Measurements from ENCODE around the gene NDUFS1. TPM values are rescaled to one million over a fixed set of nuclear protein-coding genes. Genes with fewer than 3 reads are reported as not detected.
"Not testable (repeated sequence)": the region's sequence is repeated elsewhere in the genome, so short reads cannot be mapped to it uniquely, and the experiment has no call there.

NDUFS1 gene
- total RNA-seq, 6 experiments from 2014 or later = 83.5 to 89.0 (median 84.6) TPM

GRCh38 chr2:206190111-206190510 is 30.9 kb upstream of the NDUFS1 start:
- no peak for DNase-seq
- no peaks in the 10 kb centered on the region for H3K27me3 Mint-ChIP-seq (ENCODE audit: insufficient read depth)
- no peak overlapping the region for H3K4me3 Mint-ChIP-seq
- H3K27ac Mint-ChIP-seq = no peak overlapping the region
- H3K9me3 Mint-ChIP-seq = no peaks in the 10 kb centered on the region
- no peak for TF ChIP-seq CTCF (IDR thresholded peaks at IDR 0.05)
- H3K36me3 Mint-ChIP-seq (ENCODE audit: low read depth) = no peaks in the 10 kb centered on the region
- H3K4me1 Mint-ChIP-seq (ENCODE audit: low read depth) = no peaks in the 10 kb centered on the region

GRCh38 chr2:206189691-206190090 is 30.4 kb upstream of the NDUFS1 start:
- no peaks in the 10 kb centered on the region for H3K27me3 Mint-ChIP-seq (ENCODE audit: insufficient read depth)
- H3K27ac Mint-ChIP-seq = no peak overlapping the region
- H3K4me1 Mint-ChIP-seq (ENCODE audit: low read depth) = no peaks in the 10 kb centered on the region
- no peak for DNase-seq
- no peaks in the 10 kb centered on the region for H3K9me3 Mint-ChIP-seq
- H3K4me3 Mint-ChIP-seq = no peak overlapping the region
- no peaks in the 10 kb centered on the region for H3K36me3 Mint-ChIP-seq (ENCODE audit: low read depth)
- TF ChIP-seq CTCF (IDR thresholded peaks at IDR 0.05) = no peak

DNA sequence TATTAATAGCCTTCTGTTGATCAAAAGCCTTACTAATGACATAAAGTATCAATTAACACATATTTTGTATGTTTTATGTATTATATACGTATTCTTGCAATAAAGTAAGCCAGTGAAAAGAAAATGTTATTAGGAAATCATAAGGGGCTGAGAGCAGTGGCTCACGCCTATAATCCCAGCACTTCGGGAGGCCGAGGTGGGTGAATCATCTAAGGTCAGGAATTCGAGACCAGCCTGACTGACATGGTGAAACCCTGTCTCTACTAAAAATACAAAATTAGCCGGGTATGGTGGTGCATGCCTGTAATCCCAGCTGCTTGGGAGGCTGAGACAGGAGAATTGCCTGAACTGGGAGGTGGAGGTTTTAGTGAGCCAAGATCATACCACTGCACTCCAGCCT is 22.3 kb upstream of the NDUFS1 start:
- not testable (repeated sequence) for H3K4me1 Mint-ChIP-seq (ENCODE audit: low read depth); H3K9me3 Mint-ChIP-seq; H3K4me3 Mint-ChIP-seq; H3K27me3 Mint-ChIP-seq (ENCODE audit: insufficient read depth); H3K27ac Mint-ChIP-seq; H3K36me3 Mint-ChIP-seq (ENCODE audit: low read depth); DNase-seq

- Mint-ChIP-seq H3K4me1 (ENCODE audit: low read depth) (no peaks in the 10 kb centered on the region), H3K9me3 (no peaks in the 10 kb centered on the region), H3K27me3 (ENCODE audit: insufficient read depth) (no peaks in the 10 kb centered on the region), H3K27ac (no peak overlapping the region), H3K36me3 (ENCODE audit: low read depth) (0 out of 2 replicates have a peak, but pooled peaks cover 4% of the 10 kb centered on the region), H3K4me3 (no peak overlapping the region)
- no peak for DNase-seq
- no peak for TF ChIP-seq CTCF (IDR thresholded peaks at IDR 0.05)
These were observed 17.7 kb upstream of the NDUFS1 start for GRCh38 chr2:206176901-206177300.

- no peak overlapping the region for H3K27ac Mint-ChIP-seq
- H3K4me3 Mint-ChIP-seq = no peak overlapping the region
- H3K36me3 Mint-ChIP-seq (ENCODE audit: low read depth) = 0 out of 2 replicates have a peak, but pooled peaks cover 4% of the 10 kb centered on the region
- H3K9me3 Mint-ChIP-seq = no peaks in the 10 kb centered on the region
- no peaks in the 10 kb centered on the region for H3K4me1 Mint-ChIP-seq (ENCODE audit: low read depth)
- no peak for TF ChIP-seq CTCF (IDR thresholded peaks at IDR 0.05)
- no peak for DNase-seq
- no peaks in the 10 kb centered on the region for H3K27me3 Mint-ChIP-seq (ENCODE audit: insufficient read depth)
These were observed 16.9 kb upstream of the NDUFS1 start for GRCh38 chr2:206176121-206176520.

GRCh38 chr2:206173147-206173546 is 13.9 kb upstream of the NDUFS1 start:
- no peak for DNase-seq
- no peaks in the 10 kb centered on the region for H3K4me1 Mint-ChIP-seq (ENCODE audit: low read depth)
- peaks cover 4% of the 10 kb centered on the region for H3K27me3 Mint-ChIP-seq (ENCODE audit: insufficient read depth)
- no peaks in the 10 kb centered on the region for H3K9me3 Mint-ChIP-seq
- no peak overlapping the region for H3K4me3 Mint-ChIP-seq
- no peak overlapping the region for H3K27ac Mint-ChIP-seq
- peaks cover 26% of the 10 kb centered on the region for H3K36me3 Mint-ChIP-seq (ENCODE audit: low read depth)
- no peak for TF ChIP-seq CTCF (IDR thresholded peaks at IDR 0.05)

DNA sequence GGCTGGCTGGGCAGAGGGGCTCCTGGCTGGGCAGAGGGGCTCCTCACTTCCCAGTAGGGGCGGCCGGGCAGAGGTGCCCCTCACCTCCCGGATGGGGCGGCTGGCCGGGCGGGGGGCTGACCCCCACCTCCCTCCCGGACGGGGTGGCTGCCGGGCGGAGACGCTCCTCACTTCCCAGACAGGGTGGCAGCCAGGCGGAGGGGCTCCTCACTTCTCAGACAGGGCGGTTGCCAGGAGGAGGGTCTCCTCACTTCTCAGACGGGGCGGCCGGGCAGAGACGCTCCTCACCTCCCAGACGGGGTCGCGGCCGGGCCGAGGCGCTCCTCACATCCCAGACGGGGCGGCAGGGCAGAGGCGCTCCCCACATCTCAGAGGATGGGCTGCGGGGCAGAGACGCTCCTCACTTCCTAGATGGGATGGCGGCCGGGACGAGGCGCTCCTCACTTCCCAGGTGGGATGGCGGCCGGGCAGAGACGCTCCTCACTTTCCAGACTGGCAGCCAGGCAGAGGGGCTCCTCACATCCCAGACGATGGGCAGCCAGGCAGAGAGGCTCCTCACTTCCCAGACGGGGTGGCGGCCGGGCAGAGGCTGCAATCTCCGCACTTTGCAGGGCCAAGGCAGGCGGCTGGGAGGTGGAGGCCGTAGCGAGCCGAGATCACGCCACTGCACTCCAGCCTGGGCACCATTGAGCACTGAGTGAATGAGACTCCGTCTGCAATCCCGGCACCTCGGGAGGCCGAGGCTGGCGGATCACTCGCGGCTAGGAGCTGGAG is 12.6 kb upstream of the NDUFS1 start:
- H3K27me3 Mint-ChIP-seq (ENCODE audit: insufficient read depth); H3K27ac Mint-ChIP-seq; H3K4me1 Mint-ChIP-seq (ENCODE audit: low read depth); H3K9me3 Mint-ChIP-seq; DNase-seq; H3K4me3 Mint-ChIP-seq: not testable (repeated sequence)
- H3K36me3 Mint-ChIP-seq (ENCODE audit: low read depth) = peaks cover 30% of the 10 kb centered on the region

DNA sequence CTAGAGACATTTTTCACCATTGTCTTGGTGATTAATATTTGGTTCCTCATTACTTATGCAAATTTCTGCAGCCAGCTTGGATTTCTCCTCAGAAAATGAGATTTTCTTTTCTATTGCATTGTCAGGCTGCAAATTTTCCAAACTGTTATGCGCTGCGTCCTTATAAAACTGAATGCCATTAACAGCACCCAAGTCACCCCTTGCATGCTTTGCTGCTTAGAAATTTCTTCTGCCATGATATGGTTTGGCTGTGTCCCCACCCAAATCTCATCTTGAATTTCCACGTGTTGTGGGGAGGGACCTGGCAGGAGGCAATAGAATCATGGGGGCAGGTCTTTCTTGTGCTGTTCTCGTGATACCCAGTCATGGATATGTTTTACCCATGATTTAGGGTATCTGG is 9.0 kb upstream of the NDUFS1 start:
- not testable (repeated sequence) for H3K27ac Mint-ChIP-seq; DNase-seq; H3K27me3 Mint-ChIP-seq (ENCODE audit: insufficient read depth); H3K4me1 Mint-ChIP-seq (ENCODE audit: low read depth); H3K9me3 Mint-ChIP-seq; H3K4me3 Mint-ChIP-seq
- H3K36me3 Mint-ChIP-seq (ENCODE audit: low read depth) = peaks cover 32% of the 10 kb centered on the region

All from HFFc6 (cell line).